GM13976 (cell line): ENCODE data around the gene YEATS4.

Experiments
- DNase-seq: peaks from one replicate; pipeline ENCODE4 v3.0.0; 2012; ENCODE audit warnings: low spot score
- CTCF ChIP-seq: IDR thresholded peaks from 2 replicates; pipeline ENCODE4 v1.5.1; 2012; ENCODE audit warnings: borderline replicate concordance, mild to moderate bottlenecking; ENCODE audit not compliant: insufficient read depth; ENCODE audit errors: extremely low read depth, missing control alignments, control extremely low read depth
- in situ Hi-C: fragments of 300-500 bp; cut with MboI; formaldehyde crosslinking; loops from one replicate; pipeline ENCODE4 v1.12.0; 2022; ENCODE audit warnings: low sequenced_read_pairs, mixed read lengths, inconsistent platforms; ENCODE audit not compliant: unreplicated experiment

YEATS4 gene

GRCh38 chr12:69328426-69328825, 31.1 kb upstream of the YEATS4 start:
- in situ Hi-C loops = no loop called here
- no peak for DNase-seq
- TF ChIP-seq CTCF = no peak

GRCh38 chr12:69329669-69330428, 29.7 kb upstream of the YEATS4 start:
- in situ Hi-C loops = no loop called here
- TF ChIP-seq CTCF = no peak
- no peak for DNase-seq

GRCh38 chr12:69330475-69331473, 28.8 kb upstream of the YEATS4 start:
- DNase-seq = peak; percentile 32
- TF ChIP-seq CTCF = no peak
- in situ Hi-C loops = no loop called here

GRCh38 chr12:69331519-69331908, 28.0 kb upstream of the YEATS4 start:
- no peak for DNase-seq
- in situ Hi-C loops = no loop called here
- no peak for TF ChIP-seq CTCF

- in situ Hi-C loops = no loop called here
- no peak for TF ChIP-seq CTCF
- no peak for DNase-seq
These were observed 27.4 kb upstream of the YEATS4 start for GRCh38 chr12:69331909-69332684.

- no peak for TF ChIP-seq CTCF
- no peak for DNase-seq
- in situ Hi-C loops = no loop called here
These were observed 26.7 kb upstream of the YEATS4 start for GRCh38 chr12:69332815-69333358.
